Measurements from ENCODE around the gene NAPSA.

- TF ChIP-seq CEBPB (IDR thresholded peaks at IDR 0.05) (no peak), MAX (IDR thresholded peaks at IDR 0.05) (no peak), NFIC (IDR thresholded peaks at IDR 0.05) (no peak), TAF1 (IDR thresholded peaks at IDR 0.05; ENCODE audit: low read depth) (no peak), TEAD4 (IDR thresholded peaks at IDR 0.05) (no peak), REST (IDR thresholded peaks at IDR 0.05; ENCODE audit: low read depth) (no peak), EGR1 (IDR thresholded peaks at IDR 0.05) (no peak), EP300 (IDR thresholded peaks at IDR 0.05; ENCODE audit: borderline replicate concordance) (no peak)
Observed at GRCh38 chr19:50308991-50309390, 56.4 kb downstream of the NAPSA start.

Measured in Ishikawa (cell line).